WERI-Rb-1 (cell line): ENCODE measurements around the gene PDE2A.

Experiments
- DNase-seq: peaks from one replicate; pipeline ENCODE4 v3.0.0-alpha.2; 2020
- H3K27ac ChIP-seq: fragments of 250-450 bp; sonication (Bioruptor Pico); 2 replicates; pipeline ENCODE4 v1.5.1; 2020; ENCODE audit warnings: mild to moderate bottlenecking, moderate library complexity
- H3K27me3 ChIP-seq: fragments of 250-450 bp; sonication (Bioruptor Pico); 2 replicates; pipeline ENCODE4 v1.5.1; 2021; ENCODE audit warnings: mild to moderate bottlenecking, low read depth, moderate library complexity; ENCODE audit not compliant: insufficient read depth, severe bottlenecking
- H3K36me3 ChIP-seq: fragments of 250-450 bp; sonication (Bioruptor Pico); 2 replicates; pipeline ENCODE4 v1.5.1; 2020; ENCODE audit warnings: mild to moderate bottlenecking, moderate library complexity
- H3K4me3 ChIP-seq: 2 replicates; pipeline ENCODE4 v1.5.1; 2011; ENCODE audit warnings: low read depth, mild to moderate bottlenecking, control low read depth, low read length
- H3K9me3 ChIP-seq: fragments of 250-450 bp; sonication (Bioruptor Pico); 2 replicates; pipeline ENCODE4 v1.5.1; 2021; ENCODE audit warnings: mild to moderate bottlenecking, moderate library complexity; ENCODE audit not compliant: severe bottlenecking
- TF ChIP-seq, protein P1 (sequence below): IDR thresholded peaks from 2 replicates; pipeline ENCODE4 v1.5.1; 2011; ENCODE audit warnings: low read depth, mild to moderate bottlenecking, control low read depth, inconsistent platforms, low read length

The PDE2A gene

DNA sequence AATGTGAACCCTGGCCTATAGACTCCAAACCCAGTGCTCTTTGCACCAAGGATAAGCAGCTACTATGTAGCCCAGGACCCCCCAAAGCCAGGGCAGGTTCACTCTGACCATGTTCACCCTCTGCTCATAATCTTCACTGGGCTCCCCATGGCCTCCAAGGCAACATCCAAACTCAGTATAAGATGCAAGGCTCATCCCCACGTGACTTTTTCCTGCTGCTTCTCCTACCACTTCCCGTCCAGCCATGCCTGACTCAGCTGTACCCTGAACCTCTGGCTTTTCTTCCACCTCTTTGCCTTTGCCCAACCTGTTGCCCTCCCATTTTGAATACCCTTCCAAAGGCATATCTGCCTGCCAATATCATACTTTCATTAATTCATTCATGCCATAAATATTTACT is 27.8 kb downstream of the PDE2A start:
- Histone ChIP-seq H3K4me3 (no peak overlapping the region), H3K9me3 (no peaks in the 10 kb centered on the region), H3K27ac (no peak overlapping the region), H3K36me3 (no peaks in the 10 kb centered on the region), H3K27me3 (peaks cover under 1% of the 10 kb centered on the region)
- DNase-seq: no peak
- TF ChIP-seq, protein P1, sequence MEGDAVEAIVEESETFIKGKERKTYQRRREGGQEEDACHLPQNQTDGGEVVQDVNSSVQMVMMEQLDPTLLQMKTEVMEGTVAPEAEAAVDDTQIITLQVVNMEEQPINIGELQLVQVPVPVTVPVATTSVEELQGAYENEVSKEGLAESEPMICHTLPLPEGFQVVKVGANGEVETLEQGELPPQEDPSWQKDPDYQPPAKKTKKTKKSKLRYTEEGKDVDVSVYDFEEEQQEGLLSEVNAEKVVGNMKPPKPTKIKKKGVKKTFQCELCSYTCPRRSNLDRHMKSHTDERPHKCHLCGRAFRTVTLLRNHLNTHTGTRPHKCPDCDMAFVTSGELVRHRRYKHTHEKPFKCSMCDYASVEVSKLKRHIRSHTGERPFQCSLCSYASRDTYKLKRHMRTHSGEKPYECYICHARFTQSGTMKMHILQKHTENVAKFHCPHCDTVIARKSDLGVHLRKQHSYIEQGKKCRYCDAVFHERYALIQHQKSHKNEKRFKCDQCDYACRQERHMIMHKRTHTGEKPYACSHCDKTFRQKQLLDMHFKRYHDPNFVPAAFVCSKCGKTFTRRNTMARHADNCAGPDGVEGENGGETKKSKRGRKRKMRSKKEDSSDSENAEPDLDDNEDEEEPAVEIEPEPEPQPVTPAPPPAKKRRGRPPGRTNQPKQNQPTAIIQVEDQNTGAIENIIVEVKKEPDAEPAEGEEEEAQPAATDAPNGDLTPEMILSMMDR: no peak

DNA sequence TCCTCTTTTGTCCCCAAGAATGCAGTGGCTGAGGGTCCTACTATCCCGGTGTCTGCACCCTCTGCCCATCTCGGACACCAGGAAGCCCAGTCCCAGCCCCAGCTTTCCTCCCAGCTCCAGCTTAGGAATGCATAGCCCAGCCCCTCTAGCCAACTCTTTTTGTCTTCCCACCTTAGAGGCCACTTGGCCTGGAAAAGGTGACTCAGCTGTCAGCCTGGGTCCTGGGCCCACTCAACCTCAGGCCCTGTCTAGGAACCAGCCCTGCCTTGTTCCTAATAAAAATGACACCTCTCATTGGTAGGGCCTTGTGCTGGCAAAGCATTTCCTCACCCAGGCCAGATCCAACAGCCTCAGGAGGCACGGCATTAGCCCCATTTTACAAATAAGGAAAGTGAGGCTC is 28.2 kb downstream of the PDE2A start:
- TF ChIP-seq, protein P1: no peak
- Histone ChIP-seq H3K4me3 (no peak overlapping the region), H3K27ac (no peak overlapping the region), H3K27me3 (peaks cover 3% of the 10 kb centered on the region), H3K36me3 (no peaks in the 10 kb centered on the region), H3K9me3 (no peaks in the 10 kb centered on the region)
- no peak for DNase-seq

DNA sequence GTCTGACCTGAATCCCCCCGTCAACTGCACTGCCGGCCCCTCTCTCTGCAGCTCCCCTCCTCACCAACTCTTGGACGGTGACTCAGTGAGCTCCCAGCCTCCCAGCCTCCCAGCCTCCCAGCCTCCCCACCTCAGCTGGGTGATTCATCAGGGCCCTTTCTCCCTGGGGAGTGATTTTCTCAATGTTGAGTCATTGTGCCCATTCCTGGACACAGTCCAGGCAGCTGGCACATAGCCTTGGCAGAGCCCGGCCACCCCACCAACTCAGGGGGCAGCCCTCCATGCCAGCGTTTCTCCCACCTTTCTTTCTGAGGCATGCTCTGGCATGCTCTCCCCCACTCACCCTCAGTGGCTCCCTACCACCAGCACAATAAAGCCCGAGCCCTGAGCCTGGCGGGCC is 30.7 kb downstream of the PDE2A start:
- Histone ChIP-seq H3K36me3 (no peaks in the 10 kb centered on the region), H3K9me3 (no peaks in the 10 kb centered on the region), H3K27ac (no peak overlapping the region), H3K27me3 (peaks cover 3% of the 10 kb centered on the region), H3K4me3 (no peak overlapping the region)
- TF ChIP-seq, protein P1: no peak
- DNase-seq: no peak

DNA sequence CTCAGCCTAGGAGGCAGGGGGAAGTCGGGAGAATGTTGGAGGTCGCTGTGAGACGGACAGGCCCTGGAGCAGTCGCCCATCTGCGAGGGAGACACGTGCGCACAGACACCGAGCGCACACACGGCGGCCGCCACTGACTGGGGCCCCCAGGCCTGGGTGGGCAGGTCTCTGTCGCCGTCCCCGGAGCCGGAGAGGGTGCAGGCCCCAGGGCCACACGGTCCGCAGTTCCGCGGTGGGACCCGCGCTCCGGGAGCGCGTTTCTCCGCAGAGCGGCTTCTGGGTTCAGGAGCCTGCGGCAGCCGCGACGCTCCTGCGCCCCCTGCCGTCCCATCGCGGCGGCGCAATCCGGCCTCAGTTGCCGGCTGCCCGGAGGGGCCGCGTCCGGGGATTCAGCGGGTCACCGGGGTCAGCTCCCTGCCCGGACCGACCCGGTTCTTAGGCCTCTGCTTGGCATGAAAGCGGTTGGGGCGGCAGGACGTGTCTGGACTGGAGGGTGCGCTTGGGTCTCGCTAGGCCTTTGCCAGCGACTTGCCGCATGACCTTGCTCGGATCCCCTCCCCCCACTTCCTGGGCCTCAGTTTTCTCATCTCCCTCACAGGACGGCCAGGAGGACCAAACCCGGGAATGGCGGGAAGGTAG is 31.2 kb downstream of the PDE2A start:
- TF ChIP-seq, protein P1: peak; percentile 91
- Histone ChIP-seq H3K27ac (no peak overlapping the region), H3K9me3 (no peaks in the 10 kb centered on the region), H3K27me3 (peaks cover 3% of the 10 kb centered on the region), H3K4me3 (peak overlapping the region; percentile 42), H3K36me3 (no peaks in the 10 kb centered on the region)
- peak; percentile 71 for DNase-seq

DNA sequence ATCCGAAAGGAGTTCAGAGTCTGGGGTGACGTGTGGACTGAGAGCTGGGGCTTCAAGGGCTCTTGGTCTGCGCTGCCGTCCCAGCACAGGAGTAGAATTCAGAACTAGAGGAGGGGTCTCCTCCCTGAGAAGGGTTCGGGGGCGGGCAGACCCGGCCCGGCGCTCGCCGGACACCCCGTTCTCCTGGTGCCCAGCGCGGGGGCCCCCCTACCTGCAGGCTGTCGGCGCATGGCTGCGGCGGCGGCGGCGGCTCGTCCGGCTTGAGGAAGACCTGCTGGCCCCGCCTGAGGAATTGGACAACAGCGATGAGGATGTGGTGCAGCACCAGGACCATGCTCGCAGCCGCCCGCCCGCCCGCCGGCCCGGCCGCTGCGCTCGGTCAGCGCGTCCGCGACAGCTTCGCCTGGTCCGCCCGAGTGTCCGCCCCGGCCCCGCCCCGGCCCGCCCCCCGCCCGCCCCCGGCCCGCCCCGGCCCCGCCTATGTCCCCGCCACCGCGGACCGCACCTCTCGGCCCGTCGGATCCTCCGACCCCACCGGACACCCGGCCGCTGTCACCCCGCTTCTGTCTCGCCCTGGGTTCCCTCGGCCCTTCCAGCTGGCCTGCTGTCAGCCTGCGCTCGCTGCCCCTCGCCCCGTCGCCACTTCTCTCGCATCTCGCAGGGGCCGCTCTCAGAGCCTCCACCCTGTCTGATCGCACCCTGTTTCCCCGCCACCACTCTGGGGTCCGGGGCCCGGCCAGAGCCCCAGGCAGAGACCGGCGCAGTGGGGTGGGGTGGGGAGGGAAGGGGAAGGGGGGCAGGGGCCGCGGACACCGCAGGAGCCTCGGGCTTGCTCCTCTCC is 32.0 kb downstream of the PDE2A start:
- Histone ChIP-seq H3K4me3 (peak overlapping the region; percentile 42), H3K27ac (no peak overlapping the region), H3K27me3 (peaks cover 3% of the 10 kb centered on the region), H3K36me3 (no peaks in the 10 kb centered on the region), H3K9me3 (no peaks in the 10 kb centered on the region)
- peak; percentile 47 for DNase-seq
- TF ChIP-seq, protein P1: no peak
